Naive B cell (primary cell): Measurements from ENCODE around the gene RNF5. TPM values are rescaled to one million over a fixed set of nuclear protein-coding genes. Genes with fewer than 3 reads are reported as not detected.
A peak's percentile ranks its signal among the peaks of the same experiment; 100 is the strongest.

Source experiments
- ATAC-seq, 2 donors: fragments of 150-1000 bp; cut with Tn5 transposase; 2 replicates each; pipeline ENCODE4 v1.10.0; 2021; ENCODE audit warnings: low read depth in 2 of 2, mild to moderate bottlenecking in 2 of 2, moderate library complexity in 2 of 2
- DNase-seq: peaks from one replicate; pipeline ENCODE4 v3.0.0; 2022
- H3K27ac Mint-ChIP-seq, 6 donors: one replicate each; pipeline ENCODE4 v1.8.0; 2020 to 2022; ENCODE audit warnings: mild to moderate bottlenecking in 6 of 6, mixed read lengths in 6 of 6, moderate library complexity in 5 of 6, inconsistent platforms in 2 of 6
- H3K27me3 Mint-ChIP-seq, 3 donors: one replicate each; pipeline ENCODE4 v1.8.0; 2021 to 2022; ENCODE audit warnings: mixed read lengths in 3 of 3, mild to moderate bottlenecking in 1 of 3
- H3K36me3 Mint-ChIP-seq, 2 donors: one replicate each; pipeline ENCODE4 v1.8.0; 2020 to 2022; ENCODE audit warnings: mixed read lengths in 2 of 2, inconsistent platforms in 1 of 2, mild to moderate bottlenecking in 1 of 2
- H3K4me1 Mint-ChIP-seq, 3 donors: one replicate each; pipeline ENCODE4 v1.8.0; 2020 to 2022; ENCODE audit warnings: mixed read lengths in 3 of 3, inconsistent platforms in 1 of 3, mild to moderate bottlenecking in 1 of 3, moderate library complexity in 1 of 3
- H3K4me3 Mint-ChIP-seq, 8 donors: one replicate each; pipeline ENCODE4 v1.8.0; 2020 to 2022; ENCODE audit warnings: mild to moderate bottlenecking in 8 of 8, mixed read lengths in 8 of 8, moderate library complexity in 8 of 8, inconsistent platforms in 2 of 8
- H3K9me3 Mint-ChIP-seq, 7 donors: one replicate each; pipeline ENCODE4 v1.8.0; 2020 to 2022; ENCODE audit warnings: mixed read lengths in 7 of 7, mild to moderate bottlenecking in 5 of 7, inconsistent platforms in 2 of 7, moderate library complexity in 1 of 7
- polyA plus RNA-seq, 6 donors: library from polyadenylated mRNA; unstranded; fragments of 300-500 nt; fragmentation: Illumina TruSeq; gene quantifications; one replicate each; pipeline ENCODE4 v1.2.3, GENCODE V29; 2021; ENCODE audit warnings: low read depth in 6 of 6

RNF5 gene
- polyA plus RNA-seq, 6 donors from 2014 or later = 85.9 to 116 (median 102) TPM

- Mint-ChIP-seq H3K9me3 (peaks cover 0 to 4% (median 0%) of the 10 kb centered on the region in 7 donors), H3K36me3 (peaks cover 6 to 32% of the 10 kb centered on the region in 2 donors), H3K4me3 (peak overlapping the region in 1 of 8 donors; percentile 17), H3K27me3 (no peaks in the 10 kb centered on the region), H3K27ac (peak overlapping the region in 2 of 6 donors; percentile 23 to 65), H3K4me1 (peaks cover 57 to 63% (median 62%) of the 10 kb centered on the region in 3 donors)
- ATAC-seq (no peak), DNase-seq (no peak)
These were observed 5.0 kb upstream of the RNF5 start for GRCh38 chr6:32173051-32173727.

- Mint-ChIP-seq H3K27me3 (no peaks in the 10 kb centered on the region), H3K27ac (peak overlapping the region in 1 of 6 donors; percentile 65), H3K4me1 (peaks cover 61 to 65% (median 64%) of the 10 kb centered on the region in 3 donors), H3K9me3 (peaks cover 0 to 4% (median 0%) of the 10 kb centered on the region in 7 donors), H3K36me3 (peaks cover 6 to 20% of the 10 kb centered on the region in 2 donors), H3K4me3 (peak overlapping the region in 6 of 8 donors; percentile 41 to 98 (median 71))
- ATAC-seq = no peak
- DNase-seq = no peak
These were observed 3.8 kb upstream of the RNF5 start for GRCh38 chr6:32174416-32174815.

- peaks cover 65 to 68% (median 66%) of the 10 kb centered on the region in 3 donors for H3K4me1 Mint-ChIP-seq
- H3K36me3 Mint-ChIP-seq = peaks cover 0 to 14% of the 10 kb centered on the region in 2 donors
These were observed 2.9 kb upstream of the RNF5 start for GRCh38 chr6:32175322-32175710.

GRCh38 chr6:32175711-32176475 lies 2.3 kb upstream of the RNF5 start, which contains the start of gene AGPAT1:
Gene AGPAT1 (minus strand): TSS chr6:32176084. CDS start chr6:32171496, 4,588 bp downstream.
- Mint-ChIP-seq H3K36me3 (peaks cover 0 to 15% of the 10 kb centered on the region in 2 donors), H3K4me1 (peaks cover 66 to 70% (median 70%) of the 10 kb centered on the region in 3 donors), H3K27me3 (no peaks in the 10 kb centered on the region), H3K9me3 (peaks cover 0 to 4% (median 0%) of the 10 kb centered on the region in 7 donors), H3K27ac (peak within 1 kb of the TSS; percentile 89 to 99 (median 98)), H3K4me3 (peak within 1 kb of the TSS; percentile 82 to 100 (median 96))
- ATAC-seq = peak; percentile 43 to 54
- peak; percentile 95 for DNase-seq

More at GRCh38 chr6:32175322-32175710, 2.9 kb upstream of the RNF5 start:
- peak overlapping the region; percentile 14 to 94 (median 74) for H3K27ac Mint-ChIP-seq
- no peak for ATAC-seq
- no peaks in the 10 kb centered on the region for H3K27me3 Mint-ChIP-seq
- H3K4me3 Mint-ChIP-seq = peak overlapping the region; percentile 82 to 100 (median 92)
- DNase-seq = no peak
- peaks cover 0 to 4% (median 0%) of the 10 kb centered on the region in 7 donors for H3K9me3 Mint-ChIP-seq

- peaks cover 0 to 4% (median 0%) of the 10 kb centered on the region in 7 donors for H3K9me3 Mint-ChIP-seq
These were observed 1.6 kb upstream of the RNF5 start for GRCh38 chr6:32176476-32177182.

GRCh38 chr6:32177183-32177787 lies 920 bp upstream of the RNF5 start:
- no peak for DNase-seq
- ATAC-seq = no peak
- Mint-ChIP-seq H3K9me3 (peaks cover 0 to 4% (median 0%) of the 10 kb centered on the region in 7 donors), H3K36me3 (peaks cover 0 to 11% of the 10 kb centered on the region in 2 donors), H3K27ac (peak overlapping the region; percentile 94 to 100 (median 98)), H3K27me3 (no peaks in the 10 kb centered on the region), H3K4me1 (peaks cover 65 to 75% (median 67%) of the 10 kb centered on the region in 3 donors), H3K4me3 (peak overlapping the region; percentile 82 to 100 (median 96))

More at GRCh38 chr6:32176476-32177182, 1.6 kb upstream of the RNF5 start:
- Mint-ChIP-seq H3K27ac (peak overlapping the region; percentile 89 to 99 (median 98)), H3K4me1 (peaks cover 65 to 75% (median 67%) of the 10 kb centered on the region in 3 donors), H3K27me3 (no peaks in the 10 kb centered on the region), H3K36me3 (peaks cover 0 to 11% of the 10 kb centered on the region in 2 donors), H3K4me3 (peak overlapping the region; percentile 82 to 100 (median 96))
- ATAC-seq (no peak), DNase-seq (no peak)

GRCh38 chr6:32178547-32179440 lies 589 bp downstream of the RNF5 start:
- peak overlapping the region; percentile 88 to 100 (median 97) for H3K27ac Mint-ChIP-seq
- no peaks in the 10 kb centered on the region for H3K27me3 Mint-ChIP-seq
- peaks cover 0 to 11% of the 10 kb centered on the region in 2 donors for H3K36me3 Mint-ChIP-seq
- DNase-seq = no peak
- peaks cover 58 to 64% (median 58%) of the 10 kb centered on the region in 3 donors for H3K4me1 Mint-ChIP-seq
- peaks cover 0 to 4% (median 0%) of the 10 kb centered on the region in 7 donors for H3K9me3 Mint-ChIP-seq
- H3K4me3 Mint-ChIP-seq = peak overlapping the region; percentile 82 to 100 (median 96)
- ATAC-seq = no peak

GRCh38 chr6:32179766-32180405 lies 1.7 kb downstream of the RNF5 start:
- Mint-ChIP-seq H3K4me3 (peak overlapping the region; percentile 45 to 77 (median 62)), H3K27me3 (no peaks in the 10 kb centered on the region), H3K36me3 (peaks cover 0 to 11% of the 10 kb centered on the region in 2 donors), H3K27ac (peak overlapping the region in 5 of 6 donors; percentile 16 to 74 (median 70)), H3K9me3 (peaks cover 0 to 4% (median 0%) of the 10 kb centered on the region in 7 donors), H3K4me1 (peaks cover 52 to 59% (median 58%) of the 10 kb centered on the region in 3 donors)
- ATAC-seq = no peak
- DNase-seq = no peak

GRCh38 chr6:32181148-32181702 lies 3.0 kb downstream of the RNF5 start:
- DNase-seq = no peak
- Mint-ChIP-seq H3K4me3 (peak overlapping the region in 3 of 8 donors; percentile 54 to 74 (median 62)), H3K9me3 (peaks cover 0 to 4% (median 0%) of the 10 kb centered on the region in 7 donors), H3K4me1 (peaks cover 51 to 56% (median 54%) of the 10 kb centered on the region in 3 donors), H3K27me3 (no peaks in the 10 kb centered on the region), H3K27ac (peak overlapping the region in 4 of 6 donors; percentile 47 to 69 (median 64)), H3K36me3 (peaks cover 4 to 18% of the 10 kb centered on the region in 2 donors)
- no peak for ATAC-seq

- peaks cover 50 to 56% (median 54%) of the 10 kb centered on the region in 3 donors for H3K4me1 Mint-ChIP-seq
- H3K4me3 Mint-ChIP-seq = no peak overlapping the region
- H3K27me3 Mint-ChIP-seq = no peaks in the 10 kb centered on the region
- H3K27ac Mint-ChIP-seq = peak overlapping the region in 2 of 6 donors; percentile 23 to 42
- DNase-seq = no peak
- no peak for ATAC-seq
- peaks cover 10 to 26% of the 10 kb centered on the region in 2 donors for H3K36me3 Mint-ChIP-seq
- H3K9me3 Mint-ChIP-seq = peaks cover 0 to 1% (median 0%) of the 10 kb centered on the region in 7 donors
These were observed 3.8 kb downstream of the RNF5 start for GRCh38 chr6:32181915-32182529.
